HG02642 (cell line): ENCODE data around the gene FCAMR.

Experiments
- ATAC-seq: cut with Tn5 transposase; IDR thresholded peaks from one replicate; pipeline ENCODE4 v1.9.1; 2021; ENCODE audit warnings: mild to moderate bottlenecking; ENCODE audit not compliant: unreplicated experiment, poor library complexity

Gene FCAMR

DNA sequence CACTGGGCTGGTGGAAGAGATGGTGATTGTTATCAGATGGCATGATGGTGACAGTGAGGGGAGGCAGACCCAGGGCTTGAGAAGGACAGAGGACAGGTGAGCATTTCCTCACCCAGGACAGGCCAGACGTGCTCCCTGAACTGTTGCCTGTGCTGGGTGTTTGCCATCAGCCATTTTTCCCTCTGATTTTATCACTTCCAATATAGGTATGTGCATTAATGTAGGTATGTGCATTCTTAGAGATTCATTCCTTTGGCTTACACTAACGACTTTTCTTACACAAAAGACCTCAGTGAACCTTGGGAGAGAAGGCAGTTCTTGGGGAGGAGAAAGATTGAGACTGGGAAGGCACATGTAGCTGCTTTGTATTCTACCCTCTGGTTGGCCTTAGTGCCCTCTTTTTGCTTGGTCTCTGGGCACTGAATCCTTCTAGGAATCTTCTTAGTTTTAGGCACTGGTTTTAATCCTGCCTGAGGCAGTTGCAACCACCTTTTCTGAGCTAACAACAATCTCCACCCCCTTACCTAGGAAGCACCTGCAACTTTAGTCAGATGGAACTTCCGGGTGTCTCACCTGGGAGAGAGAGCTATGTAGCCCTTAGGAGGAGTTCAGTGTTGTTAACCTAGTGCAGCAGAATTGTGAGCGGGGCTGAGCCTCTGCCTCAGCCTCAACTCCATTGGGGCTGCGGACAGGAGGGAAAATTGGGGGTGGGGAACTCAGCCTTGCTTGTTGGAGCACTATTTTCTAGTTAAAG, 31.4 kb upstream of the FCAMR start:
- ATAC-seq = no peak

DNA sequence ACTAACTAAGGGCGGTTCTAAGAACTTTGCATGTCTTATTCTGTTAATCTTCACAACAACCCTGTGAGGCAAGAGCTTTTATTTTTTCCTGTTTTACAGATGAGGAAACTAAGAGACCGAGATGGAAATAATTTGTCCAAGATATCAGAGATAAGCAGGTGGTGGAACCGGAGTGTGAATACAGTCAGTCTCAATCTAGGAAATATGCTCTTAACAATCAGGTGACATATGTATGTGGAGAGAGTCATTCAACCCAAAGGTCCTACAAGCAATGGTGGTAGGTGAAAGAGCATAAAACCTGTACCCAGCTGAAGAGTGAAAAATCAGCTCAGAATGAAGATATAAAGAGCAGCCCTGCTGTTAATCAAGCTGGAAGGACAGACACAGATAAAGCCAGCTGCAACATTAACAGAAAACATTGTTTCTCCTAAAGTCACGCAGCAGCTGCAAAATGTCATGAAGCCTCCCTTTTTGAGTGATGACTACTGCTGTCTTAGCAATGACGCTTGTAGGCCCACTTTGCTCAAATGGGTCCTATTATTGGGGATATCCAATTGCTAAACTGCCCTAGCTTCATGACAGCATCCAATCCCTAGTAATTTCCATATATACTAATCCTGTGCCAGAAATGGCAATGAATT, 30.5 kb upstream of the FCAMR start:
- ATAC-seq = no peak

DNA sequence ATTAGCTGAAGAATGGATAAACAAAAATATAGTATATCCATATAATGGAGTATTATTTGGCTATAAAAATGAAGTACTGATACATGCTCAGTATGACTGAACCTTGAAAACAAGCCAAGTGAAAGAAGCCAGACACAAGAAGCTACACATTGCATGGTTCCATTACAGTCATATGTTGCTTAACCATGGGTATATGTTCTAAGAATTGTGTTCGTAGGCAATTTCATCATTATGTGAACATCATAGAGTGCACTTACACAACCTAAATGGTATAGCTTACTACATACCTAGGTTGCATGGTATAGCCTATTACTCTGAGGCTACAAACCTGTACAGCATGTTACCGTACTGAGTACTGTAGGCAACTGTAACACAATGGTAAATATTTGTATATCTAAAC, 28.6 kb upstream of the FCAMR start:
- no peak for ATAC-seq

DNA sequence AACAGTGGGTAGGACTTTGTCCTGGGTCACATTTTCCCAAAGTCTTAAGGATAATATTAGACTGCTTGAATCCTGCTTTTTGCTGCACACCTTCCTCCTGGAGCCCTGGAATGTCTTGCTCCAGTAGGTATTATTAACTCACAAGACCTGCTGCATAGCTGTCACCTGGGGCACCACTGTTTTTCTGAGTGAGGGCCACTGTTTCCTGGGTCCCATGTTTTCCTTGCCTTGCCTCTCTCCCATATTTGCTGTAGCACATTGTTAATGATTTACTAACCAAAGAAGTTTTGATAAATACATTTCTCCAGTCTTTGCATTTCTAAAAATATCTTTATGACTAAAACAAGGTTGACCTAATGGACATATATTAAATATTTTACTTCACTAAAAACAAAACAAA, 22.5 kb upstream of the FCAMR start:
- ATAC-seq = no peak

DNA sequence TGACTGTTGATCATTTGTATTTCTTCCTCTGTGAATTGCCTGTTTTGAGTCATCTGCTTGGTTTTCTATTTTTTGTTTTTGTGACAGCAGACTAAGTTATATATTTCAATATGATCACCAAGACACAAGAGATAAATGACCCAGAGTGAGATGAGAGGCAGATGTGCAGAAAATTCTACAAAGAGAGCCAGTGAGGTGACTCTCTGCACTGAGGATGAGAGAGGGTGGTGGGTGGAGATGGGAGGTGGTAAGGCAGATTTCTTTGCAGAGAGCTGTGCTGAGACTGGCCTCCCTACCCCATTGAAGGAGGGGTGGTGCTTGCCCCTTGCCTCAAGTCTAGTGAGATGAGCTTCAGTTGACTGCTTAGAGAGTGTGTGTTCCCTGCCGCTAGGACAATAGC, 17.6 kb upstream of the FCAMR start:
- no peak for ATAC-seq

DNA sequence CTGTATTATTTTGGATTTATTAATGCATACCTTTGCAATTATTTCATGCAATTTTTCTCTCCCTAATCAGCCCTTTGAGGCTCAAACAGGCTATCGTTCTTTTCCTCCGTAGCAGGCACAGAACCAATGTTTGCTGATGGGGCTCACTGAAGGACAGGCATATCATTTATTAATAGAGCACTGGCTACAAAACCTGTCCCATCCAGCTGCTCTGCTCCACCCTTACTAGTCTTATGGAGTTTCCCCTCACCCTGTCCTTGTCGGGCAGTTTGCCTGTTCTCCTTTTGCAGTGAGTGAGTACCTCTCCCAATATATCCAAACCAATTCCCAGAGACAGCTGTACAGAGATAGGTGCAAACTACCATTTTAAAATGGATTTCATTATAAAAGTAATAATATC, 16.6 kb upstream of the FCAMR start:
- no peak for ATAC-seq

DNA sequence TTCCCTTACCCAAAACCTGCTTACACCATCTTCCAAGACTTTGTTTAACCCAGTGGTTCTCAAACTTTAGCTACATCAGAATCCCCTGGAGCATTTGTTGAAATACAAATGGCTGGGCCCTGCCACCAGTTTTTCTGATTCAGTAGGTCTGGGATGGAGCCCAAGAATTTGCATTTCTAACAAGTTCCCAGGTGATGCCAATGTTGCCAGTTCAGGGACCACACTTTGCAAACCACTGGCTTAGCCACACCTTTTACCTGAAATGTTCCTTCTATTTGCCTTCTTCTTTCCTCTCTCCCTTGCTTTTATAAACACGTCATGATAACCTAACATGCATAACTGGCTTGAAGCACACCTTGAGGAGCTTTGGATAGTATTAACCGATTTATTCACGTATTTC, 16.1 kb upstream of the FCAMR start:
- ATAC-seq = no peak

DNA sequence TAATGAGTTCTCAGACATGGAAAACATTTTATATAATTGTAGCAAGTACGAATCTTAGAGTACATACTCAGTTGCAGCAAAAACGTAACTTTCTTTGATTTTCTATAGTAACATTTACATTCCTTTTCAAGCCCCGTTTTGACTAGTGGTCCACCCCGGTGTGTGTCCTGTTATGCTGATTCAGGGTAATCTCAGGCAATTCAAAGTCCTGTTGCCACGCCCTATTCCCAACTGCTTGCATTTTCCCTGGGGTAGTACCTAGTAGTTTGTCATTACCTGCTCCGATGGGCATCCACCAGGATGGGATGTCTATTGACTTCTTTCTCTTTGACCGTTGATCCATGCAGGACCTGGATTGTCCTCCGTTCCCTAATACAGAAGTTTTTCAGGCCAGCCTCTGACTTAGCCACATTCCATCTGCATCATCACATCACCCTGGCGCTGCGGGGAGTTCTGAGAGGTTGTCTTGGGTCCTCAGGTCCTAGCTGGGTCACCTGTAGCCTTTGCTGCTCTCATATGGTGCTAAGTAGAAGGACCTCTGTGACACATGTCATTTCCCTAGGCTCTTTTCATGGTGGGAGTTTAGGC, 15.0 kb upstream of the FCAMR start:
- ATAC-seq = no peak

DNA sequence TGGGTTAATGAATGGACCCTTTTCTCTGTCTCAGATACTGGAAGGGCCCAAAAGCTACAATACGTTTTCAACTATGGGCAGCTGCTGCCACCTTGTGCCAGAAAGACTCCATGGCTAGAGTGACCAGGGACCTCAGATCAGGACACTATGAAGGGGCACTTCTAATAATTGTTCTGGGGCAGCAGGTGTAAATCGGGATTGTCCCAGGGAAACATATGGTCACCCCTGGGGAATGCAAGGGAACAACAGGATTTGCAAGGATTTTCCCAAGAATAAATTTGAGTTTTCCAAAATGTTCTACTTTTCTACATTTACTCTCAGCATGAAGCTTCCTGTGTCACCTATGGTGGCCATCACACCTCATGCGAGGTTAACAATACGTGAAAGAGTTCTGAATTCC, 12.0 kb upstream of the FCAMR start:
- no peak for ATAC-seq

DNA sequence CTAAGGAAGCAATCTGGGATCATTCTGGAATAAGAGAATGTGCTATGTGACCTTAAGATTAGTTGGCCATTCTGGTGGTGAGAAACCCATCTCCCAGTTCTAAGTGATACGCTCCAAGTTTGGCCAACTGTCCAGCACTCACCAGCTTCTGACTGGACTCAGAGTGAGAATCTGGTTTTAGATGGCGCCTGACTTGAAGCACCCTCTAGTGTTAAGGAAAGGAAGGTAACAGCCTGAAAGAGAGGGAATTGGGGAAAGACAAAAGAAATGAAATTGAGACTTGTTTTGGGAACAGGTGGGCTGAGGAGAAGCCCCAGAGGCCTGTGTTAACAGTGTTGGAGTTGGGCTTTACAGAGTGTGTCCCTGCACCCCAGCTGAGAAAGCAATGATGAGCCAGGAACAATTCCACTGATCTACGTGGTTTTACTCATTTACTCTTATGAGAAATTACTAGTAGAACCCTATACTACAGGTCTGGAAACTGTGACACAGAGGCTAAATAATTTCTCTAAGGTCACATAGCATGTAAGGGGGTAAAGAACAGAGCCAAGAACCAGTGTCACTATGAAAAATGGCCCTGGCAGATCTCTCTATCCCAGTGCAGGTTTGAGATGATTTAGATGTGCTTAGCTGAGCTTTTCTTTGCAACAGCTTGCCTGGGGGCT, 9.3 kb upstream of the FCAMR start:
- ATAC-seq = no peak

DNA sequence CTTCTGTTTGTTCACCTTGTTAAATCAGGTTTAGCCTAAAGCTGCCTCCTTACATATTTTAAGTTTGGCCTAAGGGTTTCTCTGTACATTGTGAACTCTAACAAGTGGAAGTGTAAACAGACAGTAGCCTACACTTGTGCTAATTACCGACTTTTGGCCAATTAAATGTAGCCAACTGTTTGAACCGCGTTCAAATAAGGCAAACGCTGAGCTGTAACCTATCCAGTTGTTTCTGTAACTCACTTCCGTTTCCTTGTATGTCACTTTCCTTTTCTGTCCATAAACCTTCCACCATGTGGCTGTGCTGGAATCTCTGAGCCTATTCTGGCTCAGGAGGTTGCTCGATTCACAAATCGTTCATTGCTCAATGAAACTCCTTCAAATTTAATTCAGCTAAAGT, 8.0 kb upstream of the FCAMR start:
- no peak for ATAC-seq

DNA sequence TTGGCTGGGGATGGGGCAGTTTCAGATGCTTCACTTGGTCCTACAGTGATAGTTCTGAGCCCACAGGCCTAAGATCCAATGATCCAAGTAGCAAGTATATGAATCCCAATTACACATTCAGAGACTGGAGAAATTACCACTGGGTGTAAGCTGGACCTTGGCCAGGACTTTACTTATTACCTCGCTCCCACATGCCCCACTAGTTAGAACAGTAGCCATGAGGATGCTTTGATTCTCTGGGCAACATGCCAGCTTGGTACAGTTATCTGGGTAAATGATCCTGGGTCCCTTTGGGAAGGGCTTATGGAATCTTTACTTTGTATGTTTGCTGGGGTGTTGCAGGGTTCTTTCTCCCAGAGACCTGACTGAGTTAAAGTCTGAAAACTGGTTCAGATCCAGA, 5.0 kb upstream of the FCAMR start:
- ATAC-seq = no peak

DNA sequence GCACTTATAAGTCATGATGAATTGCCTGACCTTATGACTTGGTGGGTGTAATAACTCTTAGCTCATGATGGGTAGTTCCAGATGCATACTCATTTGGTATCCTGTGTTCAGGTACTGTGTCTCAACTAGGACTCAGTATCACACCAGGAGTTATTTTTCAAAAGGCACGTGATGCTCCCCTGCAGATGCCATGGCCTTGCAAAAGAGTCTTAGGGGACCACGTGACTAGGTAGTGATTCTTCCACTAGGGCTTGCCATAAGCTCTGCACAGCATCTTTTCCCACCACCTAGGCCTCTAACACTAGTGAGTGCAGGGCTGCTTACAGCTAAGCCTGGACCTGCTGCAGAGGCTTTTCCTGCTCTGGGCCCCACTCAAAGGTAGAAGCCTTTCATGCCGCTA, 3.9 kb upstream of the FCAMR start:
- no peak for ATAC-seq

DNA sequence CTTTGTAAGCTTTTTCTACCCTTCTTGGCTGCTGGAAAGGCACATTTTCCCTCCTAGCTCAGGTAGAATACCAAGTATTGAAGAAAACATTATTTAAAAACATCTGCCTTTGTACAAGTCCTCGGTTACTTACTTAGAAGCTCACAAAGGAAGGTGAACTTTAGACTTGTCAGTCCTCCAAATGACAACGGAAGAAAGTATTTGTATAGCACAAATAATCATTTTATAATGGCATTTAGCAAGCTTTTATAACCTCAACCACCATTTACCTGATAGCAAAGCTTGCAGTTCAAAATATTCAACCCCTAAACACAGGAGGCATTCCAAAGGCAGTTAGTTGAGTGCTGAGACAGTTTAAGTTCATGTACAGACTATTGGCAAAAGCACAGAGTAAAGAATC, 2.5 kb upstream of the FCAMR start:
- no peak for ATAC-seq

DNA sequence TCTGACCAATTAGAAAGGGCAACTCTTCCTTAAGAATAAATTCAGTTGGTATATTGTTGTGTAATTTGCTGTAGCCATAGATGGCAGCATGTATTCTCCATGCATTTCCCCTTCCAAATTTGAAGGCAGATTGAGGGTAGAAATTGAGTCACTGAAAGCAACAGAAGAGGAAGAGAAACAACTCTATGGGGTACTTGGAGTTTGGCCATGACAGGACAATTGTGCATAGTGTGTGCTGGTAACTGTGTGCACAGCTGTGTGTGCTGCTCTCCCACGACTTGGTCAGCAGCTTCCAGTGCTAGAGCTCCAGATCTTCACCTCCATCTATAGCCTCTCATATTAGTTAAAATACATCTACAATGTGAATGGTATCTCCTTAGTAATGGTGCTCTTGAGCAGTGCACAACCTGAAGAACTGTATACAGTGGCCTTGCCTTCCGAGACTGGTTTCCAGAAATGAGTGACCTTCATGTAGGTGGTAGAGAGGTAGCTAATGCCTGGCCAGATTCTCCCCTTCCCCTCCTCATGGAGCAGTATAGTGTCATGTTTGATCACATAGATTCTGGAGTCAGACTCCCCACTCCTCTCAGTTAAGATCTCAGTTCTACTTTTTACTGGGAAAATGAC, 882 bp upstream of the FCAMR start:
- ATAC-seq = peak; percentile 54

DNA sequence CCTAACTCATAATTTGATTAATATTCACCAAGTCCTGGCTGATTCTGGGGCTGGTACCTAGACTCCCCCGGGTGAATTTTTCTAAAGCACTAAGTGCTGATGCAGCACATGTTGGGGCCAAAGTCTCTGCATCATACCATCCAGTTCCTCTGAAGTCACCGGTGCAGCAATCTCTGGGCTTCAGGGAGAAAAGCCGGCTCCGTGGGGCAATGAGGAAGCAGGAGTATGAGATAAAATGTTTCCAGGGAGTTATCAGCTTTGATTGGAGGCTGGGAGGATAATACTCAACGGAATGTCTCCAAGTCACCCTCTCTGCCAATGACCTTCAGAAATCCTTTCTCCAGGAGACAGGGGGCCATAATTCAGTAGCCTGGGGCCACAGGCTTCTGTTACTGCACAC, 1.2 kb downstream of the FCAMR start:
- no peak for ATAC-seq

DNA sequence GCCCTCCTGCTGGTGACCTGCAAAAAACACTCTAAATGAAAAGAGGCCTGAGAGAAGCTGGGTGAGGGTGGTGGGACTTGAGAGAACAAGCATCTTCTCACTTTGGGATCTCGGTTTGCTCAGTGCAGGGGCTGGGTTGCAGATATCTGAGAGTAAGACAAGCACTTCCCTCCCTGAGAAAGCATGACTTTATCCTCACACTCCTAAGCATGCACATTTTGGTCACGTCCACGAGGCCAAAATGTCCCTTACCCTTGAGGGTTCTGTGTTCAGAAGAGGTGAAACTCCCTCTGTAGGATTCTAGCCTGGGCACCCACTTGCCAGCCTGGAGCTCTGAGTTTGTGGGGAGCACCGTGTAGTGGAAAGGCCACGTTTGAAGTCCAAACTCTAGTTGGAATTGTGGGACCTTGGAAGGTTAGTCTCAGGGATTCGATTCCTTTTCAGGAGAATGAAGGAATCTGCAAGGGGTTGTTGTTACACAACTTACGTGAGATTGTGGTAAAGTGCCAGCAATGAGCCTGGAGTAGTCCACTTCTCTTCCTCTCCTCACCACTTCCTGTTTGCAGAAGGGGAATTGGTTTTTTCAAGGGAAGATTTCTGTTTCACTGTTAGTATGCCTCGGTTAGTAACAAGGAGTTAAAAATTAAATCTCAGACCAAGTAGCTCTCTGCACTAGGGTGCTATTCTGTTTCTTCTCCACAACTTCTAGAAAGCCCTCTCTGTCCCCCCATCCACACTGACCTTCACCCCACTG, 3.0 kb downstream of the FCAMR start:
- peak; percentile 45 for ATAC-seq

DNA sequence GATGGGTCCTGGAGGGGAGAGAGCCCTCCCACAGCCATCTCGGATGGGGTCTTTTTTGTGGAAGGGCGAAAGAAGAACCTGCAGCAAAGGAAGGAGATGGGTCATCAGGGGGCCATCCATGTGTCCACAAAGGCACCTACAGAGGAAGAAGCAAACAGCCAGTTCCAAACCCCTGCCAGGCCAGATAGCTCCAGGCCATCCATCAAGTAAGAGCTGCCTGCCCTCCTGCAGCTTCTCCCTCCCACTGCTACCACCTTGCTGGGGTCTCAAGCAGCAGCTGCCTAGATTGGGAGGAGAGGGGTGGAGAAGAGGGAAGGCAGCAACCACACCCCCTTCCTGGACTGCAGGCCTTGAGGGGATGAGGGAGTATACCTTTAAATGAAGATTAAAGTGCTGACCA, 4.5 kb downstream of the FCAMR start:
- ATAC-seq = no peak

DNA sequence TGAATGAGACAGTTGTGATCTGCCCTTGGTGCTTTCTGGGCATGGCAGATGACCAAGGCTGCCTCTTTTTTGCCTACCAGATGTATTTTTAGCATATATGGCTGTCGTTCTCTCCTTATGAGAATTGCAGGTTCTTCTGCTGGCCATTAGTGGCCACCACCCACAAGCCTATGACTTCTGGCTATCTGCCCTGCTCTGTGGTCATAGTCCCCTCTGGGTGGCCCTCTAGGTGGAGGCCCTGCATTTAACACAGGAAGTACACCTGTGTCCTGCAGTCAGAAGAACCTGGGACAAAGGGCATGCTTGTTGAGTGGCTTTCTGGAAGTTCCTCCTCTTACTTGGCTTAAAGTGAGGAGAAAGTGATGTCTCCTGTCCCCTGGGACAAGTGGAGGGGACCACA, 6.5 kb downstream of the FCAMR start:
- ATAC-seq = no peak

DNA sequence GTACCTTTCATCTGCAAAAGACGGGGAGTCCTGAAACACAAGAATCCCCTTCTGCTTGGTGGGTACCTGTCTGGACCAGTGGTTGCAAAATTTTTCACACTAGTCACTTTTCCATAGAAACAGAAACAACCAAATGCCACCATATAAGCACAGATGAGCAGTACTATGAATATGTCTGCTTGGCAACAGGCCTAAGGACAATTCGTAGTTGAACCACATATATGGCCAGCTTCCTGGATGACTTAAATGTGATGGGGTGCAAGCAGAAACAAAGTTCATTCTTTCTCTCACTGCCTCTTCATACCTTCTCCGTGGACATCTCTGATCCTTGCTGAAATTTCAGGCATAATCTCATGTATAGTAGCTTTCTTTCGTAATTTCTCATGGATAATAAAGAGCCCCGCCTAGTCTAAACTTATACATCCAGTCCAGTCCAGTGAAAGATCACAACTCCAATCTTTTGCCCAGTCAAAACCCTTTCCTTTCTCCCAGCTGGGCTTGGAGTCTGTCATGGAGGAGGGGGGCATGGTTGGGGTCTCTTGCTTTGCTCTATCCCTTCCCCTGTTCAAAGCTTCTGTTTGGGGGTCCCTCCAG, 7.0 kb downstream of the FCAMR start:
- ATAC-seq = no peak
